NB4 (cell line): ENCODE measurements around the gene KIF4A.

Source experiments
- CTCF ChIP-seq: IDR thresholded peaks from one replicate; pipeline ENCODE4 v1.5.1; 2012; ENCODE audit warnings: low read depth, low read length
- MYC ChIP-seq: IDR thresholded peaks from 2 replicates; pipeline ENCODE4 v1.6.1; 2011; ENCODE audit warnings: low read depth, low read length
- POLR2A ChIP-seq: IDR thresholded peaks from 2 replicates; pipeline ENCODE4 v1.6.1; 2011; ENCODE audit warnings: mild to moderate bottlenecking; ENCODE audit not compliant: insufficient read length; ENCODE audit errors: extremely low read depth

GRCh38 chrX:70436343-70436742 lies 146.4 kb downstream of the KIF4A start:
- TF ChIP-seq CTCF (no peak), POLR2A (no peak), MYC (no peak)
